ENCODE results near the gene ATP5PF.
"Not testable (repeated sequence)": the region's sequence is repeated elsewhere in the genome, so short reads cannot be mapped to it uniquely, and the experiment has no call there.

The ATP5PF gene

GRCh38 chr21:25732091-25732760, 2.5 kb downstream of the ATP5PF start:
- in situ Hi-C loops (cut with HindIII; ENCODE audit: low sequenced_read_pairs): no loop called here

- in situ Hi-C loops (cut with HindIII; ENCODE audit: low sequenced_read_pairs): no loop called here
Observed at GRCh38 chr21:25722631-25723030, 12.1 kb downstream of the ATP5PF start.

DNA sequence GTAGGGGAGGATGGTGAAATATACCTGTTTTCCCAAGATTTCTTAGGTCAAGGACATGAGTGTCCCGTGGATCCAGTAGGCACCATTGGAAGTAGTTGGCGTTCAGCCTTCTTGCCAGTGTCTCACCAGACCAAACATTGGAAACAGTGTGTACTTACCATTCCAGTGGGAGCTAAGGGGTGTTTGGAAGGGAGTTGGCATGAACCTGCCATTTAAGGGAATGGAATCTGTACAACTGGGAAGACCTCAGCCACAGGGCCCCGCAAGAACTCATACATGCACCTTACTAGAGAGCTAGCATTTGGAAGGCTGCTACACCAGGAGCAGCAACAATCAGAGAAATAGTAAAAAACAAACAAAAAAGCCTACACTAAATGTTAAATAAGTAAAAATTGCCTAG, 12.7 kb downstream of the ATP5PF start:
- in situ Hi-C loops (cut with HindIII; ENCODE audit: low sequenced_read_pairs): no loop called here

DNA sequence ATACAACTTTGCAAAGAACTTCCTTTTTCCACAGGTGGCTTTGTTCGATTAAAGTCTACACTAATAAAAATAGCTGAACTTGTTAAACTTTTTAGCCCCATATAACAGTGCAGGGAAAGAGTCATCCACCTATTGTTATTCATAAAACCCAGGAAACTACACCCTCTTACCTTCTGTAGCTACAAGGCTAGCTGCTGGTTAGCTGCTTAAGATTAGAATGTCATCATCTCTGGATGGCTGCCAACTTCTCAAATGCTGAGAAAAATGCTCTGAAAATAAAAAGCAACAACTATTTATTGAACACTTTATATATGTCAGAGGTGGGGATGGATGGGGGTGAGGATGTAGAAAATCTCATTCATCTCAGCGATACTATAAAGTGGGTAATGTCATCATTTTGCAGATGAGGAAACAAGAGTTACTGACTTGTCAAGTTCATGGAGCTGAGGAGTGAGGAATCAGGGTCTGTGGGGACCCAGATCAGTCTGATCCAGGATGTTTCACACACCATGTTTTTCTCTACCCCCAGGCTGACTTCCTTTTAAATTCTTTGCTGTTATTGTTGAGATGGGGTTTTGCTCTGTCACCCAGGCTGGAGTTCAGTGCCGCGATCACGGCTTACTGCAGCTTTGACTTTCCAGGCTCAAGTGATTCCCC, 17.1 kb downstream of the ATP5PF start:
- in situ Hi-C loops (cut with HindIII; ENCODE audit: low sequenced_read_pairs): no loop called here

DNA sequence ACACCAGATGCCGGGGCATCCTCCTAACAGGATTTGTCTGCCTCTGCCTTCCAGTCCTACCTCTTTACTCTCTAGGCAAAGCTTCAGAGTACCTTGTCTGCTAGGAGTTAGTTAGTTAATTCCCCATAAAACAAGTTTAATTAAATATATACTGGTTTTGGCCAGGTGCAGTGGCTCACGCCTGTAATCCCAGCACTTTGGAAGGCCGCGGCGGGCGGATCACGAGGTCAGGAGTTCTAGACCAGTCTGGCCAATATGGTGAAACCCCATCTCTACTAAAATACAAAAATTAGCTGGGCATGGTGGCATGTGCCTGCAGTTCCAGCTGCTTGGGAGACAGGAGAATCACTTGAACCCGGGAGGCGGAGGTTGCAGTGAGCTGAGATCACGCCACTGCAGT, 20.6 kb downstream of the ATP5PF start:
- in situ Hi-C loops (cut with HindIII; ENCODE audit: low sequenced_read_pairs): not testable (repeated sequence)

DNA sequence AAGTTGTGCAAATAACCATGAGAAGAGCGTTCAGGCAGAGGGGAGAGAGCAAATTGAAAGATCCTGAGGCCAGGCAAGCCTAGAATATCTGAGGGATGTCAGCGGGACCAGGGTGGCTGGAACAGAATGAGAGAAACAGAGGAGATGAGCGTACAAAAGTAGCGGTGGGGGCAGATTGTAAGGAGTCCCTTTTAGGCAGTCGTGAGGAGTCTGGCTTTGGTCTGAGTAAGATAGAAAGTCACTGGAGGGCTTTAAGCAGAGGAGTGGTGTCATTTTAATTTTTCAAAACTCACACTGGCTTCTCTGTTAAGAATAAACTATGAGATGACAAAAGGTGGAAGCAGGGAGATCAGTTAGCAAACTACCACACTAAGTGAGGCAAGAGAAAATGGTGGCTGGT, 24.2 kb downstream of the ATP5PF start:
- in situ Hi-C loops (cut with HindIII; ENCODE audit: low sequenced_read_pairs): no loop called here

- in situ Hi-C loops (cut with HindIII; ENCODE audit: low sequenced_read_pairs): no loop called here
Observed at GRCh38 chr21:25709684-25710265, 24.9 kb downstream of the ATP5PF start.

GRCh38 chr21:25708467-25709065, 26.1 kb downstream of the ATP5PF start:
- in situ Hi-C loops (cut with HindIII; ENCODE audit: low sequenced_read_pairs): no loop called here

DNA sequence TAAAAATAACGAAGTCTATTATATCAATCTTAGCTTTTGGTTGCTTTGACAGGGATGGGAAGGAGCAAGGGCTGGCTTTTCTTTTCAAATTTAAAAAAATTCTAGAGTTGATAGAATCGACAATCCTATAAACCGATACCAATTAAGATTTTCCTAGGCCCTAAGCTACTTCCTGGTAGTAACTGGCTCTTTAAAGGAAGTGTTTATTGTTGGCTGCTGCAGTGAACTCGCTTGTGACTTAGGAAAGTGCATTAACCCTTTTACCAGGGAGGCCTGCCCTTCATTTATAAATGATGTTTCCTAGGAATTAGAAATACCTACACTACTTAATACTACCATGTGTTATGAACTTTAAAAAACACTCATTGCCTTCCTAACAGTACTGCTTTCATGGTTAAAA, 33.2 kb downstream of the ATP5PF start:
- in situ Hi-C loops (cut with HindIII; ENCODE audit: low sequenced_read_pairs): no loop called here

- in situ Hi-C loops (cut with HindIII; ENCODE audit: low sequenced_read_pairs): no loop called here
Observed at GRCh38 chr21:25700741-25701140, 34.0 kb downstream of the ATP5PF start.

DNA sequence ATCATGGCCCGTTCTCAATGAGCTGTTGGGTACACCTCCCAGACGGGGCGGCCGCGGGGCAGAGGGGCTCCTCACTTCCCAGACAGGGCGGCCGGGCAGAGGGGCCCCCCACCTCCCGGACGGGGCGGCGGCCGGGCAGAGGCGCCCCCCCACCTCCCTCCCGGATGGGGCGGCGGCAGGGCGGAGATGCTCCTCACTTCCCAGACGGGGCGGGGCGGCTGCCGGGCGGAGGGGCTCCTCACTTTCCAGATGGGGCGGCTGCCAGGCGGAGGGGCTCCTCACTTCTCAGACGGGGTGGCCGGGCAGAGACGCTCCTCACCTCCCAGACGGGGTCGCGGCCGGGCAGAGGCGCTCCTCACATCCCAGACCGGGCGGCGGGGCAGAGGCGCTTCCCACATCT, 39.2 kb downstream of the ATP5PF start:
- in situ Hi-C loops (cut with HindIII; ENCODE audit: low sequenced_read_pairs): not testable (repeated sequence)

DNA sequence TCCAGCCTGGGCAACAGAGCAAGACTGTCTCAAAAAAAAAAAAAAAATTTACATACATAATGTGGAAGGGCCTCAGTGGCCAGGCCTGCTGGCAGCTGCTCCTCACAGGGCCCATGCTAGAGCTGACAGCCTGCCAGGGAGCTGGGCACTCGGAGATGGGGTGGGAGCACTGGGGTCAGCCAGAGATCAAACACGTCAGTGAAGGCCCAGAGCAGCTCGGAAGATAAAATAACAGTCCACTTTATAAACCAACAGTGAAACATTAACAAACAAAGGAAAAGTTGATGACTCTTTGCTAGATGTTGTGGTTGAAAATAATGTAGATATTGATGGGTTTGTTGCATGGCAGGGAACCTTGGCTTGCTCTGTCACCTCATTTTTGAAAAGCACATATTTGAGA, 42.7 kb downstream of the ATP5PF start:
- in situ Hi-C loops (cut with HindIII; ENCODE audit: low sequenced_read_pairs): no loop called here

GRCh38 chr21:25689226-25689625, 45.5 kb downstream of the ATP5PF start:
- in situ Hi-C loops (cut with HindIII; ENCODE audit: low sequenced_read_pairs): no loop called here

- in situ Hi-C loops (cut with HindIII; ENCODE audit: low sequenced_read_pairs): no loop called here
Observed at GRCh38 chr21:25688275-25689155, 46.2 kb downstream of the ATP5PF start.

GRCh38 chr21:25687787-25688186, 46.9 kb downstream of the ATP5PF start:
- in situ Hi-C loops (cut with HindIII; ENCODE audit: low sequenced_read_pairs): no loop called here

DNA sequence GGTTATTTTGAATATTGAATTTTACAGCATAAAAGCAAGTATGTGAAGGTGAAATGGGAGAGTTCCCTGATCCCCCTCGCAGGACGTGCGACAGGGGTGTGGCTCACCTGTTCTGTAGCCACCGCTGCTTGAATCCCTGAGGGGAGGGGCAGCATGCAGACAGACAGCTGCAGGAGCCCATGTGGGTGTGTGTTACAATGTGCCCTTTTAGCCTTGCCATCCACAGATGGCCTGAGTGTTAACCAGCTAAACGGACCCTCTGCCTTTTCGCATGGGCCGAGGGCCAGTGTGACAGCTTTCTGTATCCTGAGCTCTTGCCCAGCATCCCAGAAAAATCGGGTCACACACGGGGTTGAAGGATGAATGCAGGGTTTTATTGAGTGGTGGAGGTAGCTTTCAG, 52.3 kb downstream of the ATP5PF start:
- in situ Hi-C loops (cut with HindIII; ENCODE audit: low sequenced_read_pairs): no loop called here

GRCh38 chr21:25676451-25676850, 58.3 kb downstream of the ATP5PF start:
- in situ Hi-C loops (cut with HindIII; ENCODE audit: low sequenced_read_pairs): no loop called here
